SW 1271 (cell line): ENCODE results near the gene TRIP11.

Experiments used
- DNase-seq, 2 experiments: peaks; one replicate each; lab custom pipeline; 2025; lab: John Stamatoyannopoulos, UW

Gene TRIP11

DNA sequence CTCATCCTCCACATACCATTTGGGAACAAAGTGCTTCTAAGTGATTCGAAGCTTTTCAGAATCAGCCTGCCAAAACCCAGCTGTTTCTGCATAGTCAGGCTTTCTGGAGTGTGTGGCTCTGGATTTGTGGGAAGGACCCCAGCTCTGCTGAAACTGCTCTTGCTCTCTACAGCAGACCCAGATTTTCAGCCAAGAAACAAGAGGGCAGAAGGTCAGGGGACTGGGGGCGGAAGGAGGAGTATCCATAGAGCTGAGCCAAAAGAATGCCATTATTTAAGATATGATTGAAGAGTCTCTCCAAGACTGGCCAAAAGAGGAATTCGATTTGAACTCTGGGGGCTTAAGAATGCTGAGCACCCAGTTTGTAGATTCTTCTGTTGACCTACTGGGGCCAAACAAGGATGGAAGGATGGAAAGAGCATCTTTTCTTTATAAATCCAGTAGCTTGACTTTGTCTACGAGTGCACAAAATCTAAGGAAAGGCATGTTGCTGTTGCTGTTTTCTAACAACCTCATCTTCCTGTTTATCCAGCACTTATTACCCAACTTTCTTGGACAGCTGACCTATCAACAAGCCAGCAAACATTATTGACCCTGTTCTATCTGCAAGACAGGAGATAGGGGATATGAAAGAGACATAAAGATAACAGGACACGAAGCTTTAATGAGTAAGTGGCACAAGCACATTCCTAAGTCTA lies 121.5 kb downstream of the TRIP11 start:
- DNase-seq = no peak
